ENCODE measurements around the gene SIGLEC7. TPM values are rescaled to one million over a fixed set of nuclear protein-coding genes. Genes with fewer than 3 reads are reported as not detected.

Gene SIGLEC7
- total RNA-seq (2014; rRNA removed) = not detected in 2 replicates
- not detected for polyA plus RNA-seq (2012)

DNA sequence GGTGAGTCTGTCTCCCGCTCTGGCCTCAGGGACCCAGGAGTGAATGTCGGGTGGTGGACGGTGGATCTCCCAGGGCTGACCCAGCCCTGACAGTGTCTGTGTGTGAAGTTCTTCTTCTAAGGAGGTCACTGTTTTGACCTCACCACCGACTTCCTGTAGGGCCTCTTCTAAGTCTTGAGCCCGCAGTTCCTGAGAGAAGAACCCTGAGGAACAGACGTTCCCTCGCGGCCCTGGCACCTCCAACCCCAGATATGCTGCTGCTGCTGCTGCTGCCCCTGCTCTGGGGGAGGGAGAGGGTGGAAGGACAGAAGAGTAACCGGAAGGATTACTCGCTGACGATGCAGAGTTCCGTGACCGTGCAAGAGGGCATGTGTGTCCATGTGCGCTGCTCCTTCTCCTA, at the start of gene SIGLEC7:
Gene SIGLEC7, plus strand, starts transcription at position 183 of the 400 bp plus-strand sequence. Its CDS starts 69 bp downstream, at position 252.
- no peak for DNase-seq (ENCODE audit: low read depth)

DNA sequence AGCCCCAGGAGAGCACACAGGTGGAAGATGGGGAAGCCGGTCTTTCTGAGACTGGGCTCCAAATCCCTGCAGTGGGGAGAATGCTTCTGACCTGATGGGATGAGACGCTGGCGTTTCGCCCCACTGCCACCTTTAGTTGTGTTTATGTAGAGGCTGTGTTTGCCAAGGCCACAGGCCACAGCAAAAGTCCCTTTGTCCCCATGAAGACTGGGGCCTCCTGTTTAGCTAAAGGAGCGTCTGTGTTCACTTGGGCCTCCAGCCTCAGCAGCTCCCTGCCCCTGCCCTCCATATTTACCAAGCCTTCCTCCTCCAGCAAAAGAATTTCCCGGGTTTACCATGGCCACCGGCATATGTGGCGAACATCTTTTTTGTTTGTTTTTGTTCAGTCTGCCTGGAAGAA, 49.0 kb upstream of the SIGLEC7 start:
- no peak for DNase-seq (ENCODE audit: low read depth)

DNA sequence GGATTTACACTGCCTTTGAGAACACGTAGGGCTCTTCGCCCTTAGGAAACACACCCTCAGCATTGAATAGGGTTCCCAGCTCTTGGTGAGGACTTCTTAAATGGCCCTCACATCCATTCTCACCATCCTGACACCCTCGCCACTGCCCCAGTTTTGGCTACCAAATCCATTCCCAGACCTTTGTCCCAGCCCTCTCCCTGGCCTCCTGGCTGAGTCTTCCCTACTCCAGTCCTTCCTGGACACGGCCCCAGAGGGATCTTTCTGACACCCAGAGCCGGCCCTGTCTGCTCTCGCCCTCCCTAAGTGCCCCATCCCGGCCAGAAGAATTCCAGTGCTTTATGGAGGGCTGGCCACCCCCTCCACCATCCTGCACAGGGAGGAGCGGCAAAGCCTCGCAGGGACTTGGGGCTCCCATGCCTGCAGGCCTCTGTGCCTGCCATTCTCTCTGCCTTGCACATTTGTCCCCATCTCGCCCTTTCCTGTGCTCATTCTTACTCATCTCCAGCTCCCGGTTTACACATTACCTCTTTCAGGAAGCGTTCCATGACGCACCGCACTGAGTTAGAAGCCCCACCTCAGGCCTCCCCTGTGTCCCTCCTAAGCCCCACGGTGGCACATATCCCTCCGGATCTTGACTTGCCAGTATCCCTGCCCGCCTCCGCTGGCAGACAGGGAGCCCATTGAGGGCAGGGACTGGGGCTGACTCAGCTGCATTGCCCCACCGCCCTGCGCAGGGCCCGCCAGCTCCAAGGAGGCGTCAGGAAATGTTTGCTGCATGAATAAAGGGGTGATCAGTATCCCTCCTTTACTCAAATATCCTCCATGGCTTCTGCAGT, 48.4 kb upstream of the SIGLEC7 start:
- no peak for DNase-seq (ENCODE audit: low read depth)

DNA sequence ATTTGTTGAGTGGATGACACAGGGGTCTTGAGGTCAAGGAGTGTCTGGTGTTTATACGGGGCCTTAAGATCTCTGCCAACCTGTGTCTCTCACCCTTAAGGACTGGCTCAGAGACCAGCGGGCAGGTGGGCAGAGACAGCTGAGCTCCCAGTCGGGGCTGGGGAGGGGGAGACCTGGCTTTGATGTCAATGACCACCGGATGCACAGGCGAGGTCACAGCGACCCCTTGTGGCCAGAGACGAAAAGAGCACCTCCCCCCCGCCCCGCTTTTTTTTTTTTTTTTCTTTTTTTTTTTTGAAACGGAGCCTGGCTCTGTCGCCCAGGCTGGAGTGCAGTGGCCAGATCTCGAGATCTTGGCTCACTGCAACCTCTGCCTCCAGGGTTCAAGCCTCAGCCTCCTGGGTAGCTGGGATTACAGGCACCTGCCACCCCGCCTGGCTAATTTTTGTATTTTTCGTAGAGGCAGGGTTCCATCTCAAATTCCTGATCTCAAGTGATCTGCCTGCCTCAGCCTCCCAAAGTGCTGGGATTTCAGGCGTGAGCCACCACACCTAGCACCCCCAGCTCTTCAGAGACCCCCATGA, 47.3 kb upstream of the SIGLEC7 start:
- no peak for DNase-seq (ENCODE audit: low read depth)

DNA sequence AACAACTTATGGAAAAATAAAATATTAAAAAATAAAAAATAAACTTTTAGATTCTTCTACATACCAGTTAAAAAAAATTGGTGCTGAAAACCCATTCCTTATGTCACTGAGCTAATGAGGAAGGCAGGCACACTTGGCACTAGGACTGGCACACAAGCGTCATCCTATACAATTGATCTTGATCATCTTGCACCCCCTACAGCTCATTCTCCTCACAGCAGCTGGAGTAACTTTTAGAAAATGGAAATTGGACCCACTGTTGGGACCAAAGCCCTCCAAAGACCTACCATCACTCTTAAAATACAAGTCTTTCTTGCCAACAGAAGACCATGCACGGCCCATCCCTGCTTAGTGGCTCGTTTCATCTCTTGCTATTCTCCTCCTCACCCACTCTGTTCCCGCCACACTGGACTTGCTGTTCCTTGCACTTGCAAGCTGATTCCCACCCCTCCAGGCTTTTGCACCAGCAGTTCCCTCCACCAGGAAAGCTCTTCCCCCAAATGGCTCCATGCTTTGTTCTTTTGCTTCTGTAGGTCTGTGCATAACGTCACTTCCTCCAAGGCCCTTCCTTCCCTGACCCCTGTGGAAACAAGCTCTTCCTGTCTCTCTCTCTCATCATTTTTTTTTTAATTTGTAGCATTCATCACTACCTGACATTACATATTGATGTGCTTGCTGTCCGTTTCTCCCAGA, 45.5 kb upstream of the SIGLEC7 start:
- DNase-seq (ENCODE audit: low read depth) = no peak

DNA sequence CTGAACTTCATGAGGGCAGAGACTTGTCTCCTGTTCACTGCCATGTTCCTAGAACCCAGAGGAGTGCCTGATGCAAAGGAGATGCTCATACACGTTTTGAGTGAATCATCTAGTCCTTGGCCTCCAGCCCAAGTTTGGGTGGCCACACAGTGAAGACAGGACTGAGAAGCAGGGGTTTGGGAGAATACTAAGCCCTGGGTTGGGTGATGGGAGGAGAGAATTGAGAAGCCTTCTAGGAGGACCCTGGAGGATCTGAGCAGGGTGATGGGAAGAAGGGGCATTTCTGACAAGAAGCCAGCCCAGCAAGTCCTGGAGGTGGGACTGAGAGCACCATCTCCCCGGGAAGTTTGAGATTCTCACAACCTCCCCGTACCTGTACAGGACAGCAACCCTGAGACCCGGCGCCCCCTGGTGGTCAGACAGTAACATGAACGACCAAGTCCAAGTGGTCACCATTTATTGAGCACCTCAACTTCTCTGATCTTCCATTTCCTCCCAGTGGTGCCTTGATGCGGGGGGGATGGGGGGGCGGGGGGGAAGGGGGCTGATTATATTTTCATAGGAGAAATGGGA, 44.8 kb upstream of the SIGLEC7 start:
- DNase-seq (ENCODE audit: low read depth) = peak; percentile 26

DNA sequence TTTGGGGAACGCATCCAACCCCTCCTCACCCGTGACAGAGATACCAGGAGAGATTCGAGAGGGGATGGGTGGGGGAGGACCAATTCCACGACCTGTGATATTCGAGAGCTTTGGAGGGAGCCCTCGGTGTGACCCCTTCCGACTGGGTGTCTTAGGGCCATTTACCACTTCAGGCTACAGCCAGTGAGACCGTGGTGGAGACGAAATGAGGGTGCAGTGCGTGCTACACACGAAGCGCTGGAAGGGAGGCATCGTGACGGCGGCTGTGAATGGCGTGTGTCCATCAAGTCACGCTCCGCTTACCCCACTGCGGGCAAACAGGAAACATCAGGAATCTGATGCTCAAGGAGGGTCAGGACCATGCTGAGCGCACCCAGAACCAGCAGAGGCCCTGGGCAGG, 44.3 kb upstream of the SIGLEC7 start:
- DNase-seq (ENCODE audit: low read depth) = no peak

DNA sequence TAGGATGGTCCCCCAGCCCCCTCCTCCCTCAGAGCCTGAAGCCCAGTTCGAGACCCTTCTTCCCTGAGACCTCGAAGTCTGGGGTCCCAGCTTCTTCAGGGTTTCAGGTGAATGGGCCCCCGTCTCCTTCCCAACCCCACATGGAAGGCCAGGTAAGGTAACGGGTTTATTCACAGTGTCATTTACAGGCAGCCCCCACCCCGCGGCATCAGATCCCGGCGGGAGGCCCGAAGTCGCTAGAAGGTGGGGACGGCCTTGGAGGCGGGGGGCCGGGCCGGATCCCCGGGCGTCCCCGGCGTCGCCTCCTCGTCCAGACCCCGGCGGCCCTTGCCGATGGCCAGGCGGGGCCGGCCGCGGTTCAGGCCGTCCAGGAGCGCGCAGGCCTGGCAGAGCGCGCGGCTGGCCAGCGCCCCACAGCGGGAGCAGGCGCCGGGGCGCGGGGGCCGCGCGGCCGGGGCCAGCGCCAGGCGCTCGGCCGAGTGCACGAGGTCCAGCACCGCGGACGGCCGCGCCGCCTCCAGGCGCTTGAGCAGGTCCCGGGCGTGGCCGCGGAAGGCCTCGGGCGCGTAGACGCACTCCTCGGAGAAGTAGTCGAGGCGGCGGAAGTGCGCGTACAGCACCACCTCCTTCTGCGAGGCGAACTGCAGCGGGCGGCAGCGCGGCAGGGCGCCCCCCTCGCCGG, 43.6 kb upstream of the SIGLEC7 start:
- no peak for DNase-seq (ENCODE audit: low read depth)

DNA sequence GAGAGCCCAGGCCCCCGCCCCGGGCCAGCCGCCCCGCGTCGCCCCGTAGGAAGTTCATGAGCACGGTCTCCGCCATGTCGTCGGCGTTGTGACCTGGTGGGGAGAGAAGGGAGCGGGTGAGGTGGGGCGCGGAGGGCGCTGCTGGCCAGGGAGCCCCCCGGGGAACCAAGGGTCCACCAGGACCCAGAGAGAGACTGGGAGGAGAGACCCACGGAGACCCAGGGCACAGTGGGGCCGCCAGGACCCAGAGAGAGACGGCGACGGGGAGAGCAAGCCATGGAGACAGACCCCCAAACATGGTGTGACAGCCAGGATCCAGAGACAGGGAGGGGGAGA, 43.1 kb upstream of the SIGLEC7 start:
- DNase-seq (ENCODE audit: low read depth) = no peak

DNA sequence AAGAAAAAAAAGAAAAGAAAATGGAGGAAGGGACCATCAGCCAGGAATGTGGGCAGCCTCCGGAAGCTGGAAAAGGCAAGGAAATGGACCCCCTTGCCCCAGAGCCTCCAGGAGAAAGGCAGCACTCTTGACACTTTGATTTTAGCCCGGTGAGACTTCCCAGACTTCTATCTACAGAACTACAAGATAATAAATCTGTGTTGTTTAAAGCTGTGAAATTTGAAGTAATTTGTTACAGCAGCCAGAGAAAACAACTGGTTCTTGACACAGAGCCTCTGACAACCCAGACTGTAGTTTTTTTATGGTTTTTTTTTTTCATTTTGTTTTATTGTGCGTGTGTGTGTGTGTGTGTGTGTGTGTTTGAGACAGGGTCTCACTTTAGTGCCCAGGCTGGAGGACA, 41.5 kb upstream of the SIGLEC7 start:
- DNase-seq (ENCODE audit: low read depth) = no peak

DNA sequence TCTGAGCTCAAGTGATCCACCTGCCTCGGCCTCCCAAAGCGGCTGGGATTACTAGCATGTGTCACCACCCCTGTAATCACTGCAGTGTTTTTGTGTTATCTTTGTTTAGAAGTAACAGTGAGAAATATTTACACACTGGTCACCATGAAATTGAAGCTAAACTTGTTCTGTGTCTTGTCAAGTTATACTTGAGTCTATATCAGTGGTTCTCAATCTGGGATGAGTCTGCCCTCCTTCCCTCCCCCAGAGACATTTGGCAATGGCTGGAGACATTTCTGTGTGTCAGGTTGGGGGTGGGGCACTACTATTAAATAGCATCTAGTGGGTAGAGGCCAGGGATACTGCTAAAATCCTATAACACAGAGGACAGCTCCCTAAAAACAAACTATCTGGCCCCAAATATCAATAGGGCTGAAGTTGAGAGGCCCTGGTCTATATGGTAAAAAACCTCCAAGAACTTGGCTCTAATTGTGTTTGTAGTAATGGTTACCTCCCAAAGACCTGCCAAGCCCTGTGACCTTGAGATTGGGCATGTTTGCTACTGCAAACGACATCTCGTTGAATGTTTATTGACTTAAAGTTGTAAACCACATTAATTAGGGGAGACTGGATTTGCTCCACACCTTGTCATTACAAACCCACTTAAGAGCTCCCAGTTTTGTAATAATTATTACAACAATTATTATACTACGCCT, 40.8 kb upstream of the SIGLEC7 start:
- DNase-seq (ENCODE audit: low read depth) = no peak

DNA sequence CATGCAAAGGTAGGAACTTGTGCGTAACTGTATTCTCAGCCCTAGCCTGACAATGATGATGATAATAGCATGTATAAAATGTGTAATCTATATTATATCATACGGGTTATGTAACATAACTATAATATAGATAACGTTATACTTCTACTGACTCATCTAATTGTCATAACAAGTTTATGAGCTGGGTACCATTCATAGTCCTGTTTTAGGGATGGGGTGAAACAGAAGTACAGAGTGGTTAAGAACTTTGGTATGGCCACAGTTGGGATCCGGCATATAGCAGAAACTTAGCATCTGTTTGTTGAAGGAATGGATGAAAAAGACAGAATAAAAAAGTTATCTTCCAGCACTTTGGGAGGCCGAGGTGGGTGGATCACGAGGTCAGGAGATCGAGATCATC, 39.1 kb upstream of the SIGLEC7 start:
- DNase-seq (ENCODE audit: low read depth) = no peak

DNA sequence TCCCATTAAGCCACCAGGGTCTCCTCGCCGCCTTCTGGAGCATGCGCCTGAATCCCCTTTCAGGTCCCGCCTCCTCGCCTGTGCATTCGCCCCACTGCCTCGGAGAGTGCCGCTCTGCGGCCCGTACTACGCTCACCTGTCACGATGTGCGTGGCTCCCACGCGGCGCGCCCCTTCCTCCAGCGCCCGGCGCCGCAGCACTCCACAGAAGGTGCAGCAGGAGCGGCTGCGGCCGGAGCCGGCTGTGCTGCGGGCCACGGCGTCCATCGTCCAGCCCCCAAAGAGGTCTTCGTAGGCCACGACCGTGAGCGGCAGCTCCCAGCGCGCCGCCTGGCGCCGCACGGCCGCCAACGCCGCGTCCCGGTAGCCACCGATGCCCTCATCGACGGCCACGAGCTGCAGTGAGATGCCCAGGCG, 38.2 kb upstream of the SIGLEC7 start:
- no peak for DNase-seq (ENCODE audit: low read depth)

DNA sequence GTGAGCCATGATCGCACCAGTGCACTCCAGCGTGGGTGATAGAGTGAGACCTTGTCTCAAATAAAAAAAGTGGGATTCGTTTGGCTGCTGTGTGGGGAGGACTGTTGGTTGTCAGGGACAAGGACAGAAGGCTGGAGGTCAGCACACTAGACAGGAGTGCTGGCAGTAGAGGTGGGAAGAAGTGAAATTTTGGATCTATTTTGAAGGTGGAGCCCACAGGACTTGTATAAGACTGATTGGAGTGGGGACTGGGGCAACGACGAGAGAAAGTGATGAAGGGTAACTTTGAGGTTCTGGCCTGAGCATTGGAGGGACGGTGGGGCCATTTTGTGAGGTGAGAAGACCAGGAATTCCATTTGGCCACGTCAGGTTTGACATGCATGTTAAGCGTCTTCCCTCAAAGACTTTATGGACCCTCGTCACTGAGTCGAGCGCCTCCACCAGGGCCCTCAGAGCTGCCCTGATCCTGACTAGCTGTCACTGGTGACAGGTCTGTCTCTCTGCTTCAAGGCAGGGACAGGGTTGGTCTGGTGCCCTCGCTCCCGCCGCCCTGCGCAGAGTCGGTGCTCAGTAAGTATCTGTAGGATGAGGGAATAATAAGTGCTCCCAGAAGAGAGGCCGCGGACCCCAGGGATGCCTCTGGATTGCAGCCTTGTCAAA, 34.6 kb upstream of the SIGLEC7 start:
- DNase-seq (ENCODE audit: low read depth) = peak; percentile 17

DNA sequence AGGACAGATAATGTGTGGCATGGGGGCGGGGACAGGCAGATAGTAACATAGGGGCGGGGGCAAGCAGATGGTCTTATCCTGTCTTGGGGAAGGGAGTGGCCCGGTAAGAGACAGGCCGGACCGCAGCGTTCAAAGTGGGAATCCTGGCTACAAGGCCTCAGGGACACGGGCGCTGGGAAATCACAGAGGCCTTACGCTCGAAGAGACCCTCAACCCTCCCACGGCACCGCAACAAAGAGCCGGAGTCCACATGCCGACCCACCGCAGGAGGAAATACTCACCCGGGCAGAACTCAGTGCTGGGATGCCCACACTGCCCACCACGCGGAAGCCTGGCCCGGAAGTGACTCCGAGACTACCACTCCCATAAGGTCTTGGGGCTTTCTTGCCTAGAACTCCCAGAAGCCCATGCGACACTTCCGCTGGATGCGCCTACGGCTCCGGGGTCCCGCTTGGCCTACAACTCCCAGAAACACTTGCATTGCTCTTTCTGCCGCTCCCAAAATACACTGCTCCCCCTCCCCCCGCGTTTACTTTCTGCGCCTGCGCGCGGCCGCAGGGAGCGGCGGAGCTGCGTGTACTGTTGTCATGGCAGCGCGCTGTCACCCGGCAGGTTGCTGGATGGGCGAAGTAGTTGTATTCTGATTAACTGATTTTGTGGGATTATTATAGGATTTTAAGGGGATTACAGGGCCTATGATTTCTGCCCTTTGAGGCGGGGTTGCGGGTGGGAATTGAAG, 33.9 kb upstream of the SIGLEC7 start, which contains the start of gene CTU1:
Gene CTU1, minus strand, starts transcription at position 344 of the 739 bp plus-strand sequence. CDS start 3,840 bp downstream, outside the sequence.
- peak; percentile 99 for DNase-seq (ENCODE audit: low read depth)

DNA sequence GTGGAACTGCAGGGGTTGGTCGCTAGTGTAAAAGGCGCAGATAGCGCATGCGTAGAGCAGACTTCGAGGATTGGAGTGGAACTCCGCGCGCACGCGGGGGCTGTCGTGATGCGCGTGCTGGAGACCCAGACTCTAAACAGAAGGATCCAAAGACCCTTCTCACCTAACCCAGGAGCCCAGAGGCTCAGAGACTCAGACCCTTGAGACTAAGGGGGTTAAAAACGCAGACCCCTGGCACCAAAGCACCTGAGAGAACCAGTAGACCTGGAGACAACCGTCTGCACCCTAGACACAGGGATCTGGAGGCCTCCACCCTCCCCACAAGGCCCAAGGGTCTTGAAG, 33.3 kb upstream of the SIGLEC7 start:
- no peak for DNase-seq (ENCODE audit: low read depth)

DNA sequence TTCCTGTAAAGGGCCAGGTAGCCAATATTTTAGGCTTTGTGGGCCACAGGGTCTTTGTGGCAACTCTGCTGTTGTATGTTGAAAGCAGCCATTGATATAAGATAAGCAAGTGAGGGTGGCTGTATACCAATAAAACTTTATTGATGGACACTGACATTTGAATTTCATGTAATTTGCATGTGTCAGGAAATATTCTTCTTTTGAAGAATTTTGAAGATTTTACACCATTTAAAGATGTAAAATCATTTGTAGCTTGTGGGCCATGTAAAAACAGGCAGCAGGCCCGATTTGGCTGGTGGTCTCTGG, 31.5 kb upstream of the SIGLEC7 start:
- DNase-seq (ENCODE audit: low read depth) = no peak

DNA sequence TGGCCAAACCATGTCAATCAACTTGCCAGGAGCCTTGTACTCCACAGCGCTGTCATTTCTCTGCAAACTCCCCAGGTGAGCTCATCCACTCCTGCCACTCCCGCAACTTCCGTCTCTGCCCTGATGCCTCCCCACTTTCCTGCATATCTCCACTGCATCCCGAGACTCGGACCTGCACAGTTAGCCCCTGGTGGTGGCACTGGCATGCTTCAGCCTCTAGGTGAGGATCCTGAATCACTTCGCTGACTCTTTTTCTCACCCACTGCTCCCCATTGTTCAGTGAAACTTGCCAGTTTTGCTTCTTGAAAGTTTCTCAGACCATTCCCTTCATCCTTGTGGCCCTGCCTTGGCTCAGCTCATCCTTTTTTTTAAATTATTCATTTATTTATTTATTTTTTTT, 30.5 kb upstream of the SIGLEC7 start:
- DNase-seq (ENCODE audit: low read depth) = no peak

DNA sequence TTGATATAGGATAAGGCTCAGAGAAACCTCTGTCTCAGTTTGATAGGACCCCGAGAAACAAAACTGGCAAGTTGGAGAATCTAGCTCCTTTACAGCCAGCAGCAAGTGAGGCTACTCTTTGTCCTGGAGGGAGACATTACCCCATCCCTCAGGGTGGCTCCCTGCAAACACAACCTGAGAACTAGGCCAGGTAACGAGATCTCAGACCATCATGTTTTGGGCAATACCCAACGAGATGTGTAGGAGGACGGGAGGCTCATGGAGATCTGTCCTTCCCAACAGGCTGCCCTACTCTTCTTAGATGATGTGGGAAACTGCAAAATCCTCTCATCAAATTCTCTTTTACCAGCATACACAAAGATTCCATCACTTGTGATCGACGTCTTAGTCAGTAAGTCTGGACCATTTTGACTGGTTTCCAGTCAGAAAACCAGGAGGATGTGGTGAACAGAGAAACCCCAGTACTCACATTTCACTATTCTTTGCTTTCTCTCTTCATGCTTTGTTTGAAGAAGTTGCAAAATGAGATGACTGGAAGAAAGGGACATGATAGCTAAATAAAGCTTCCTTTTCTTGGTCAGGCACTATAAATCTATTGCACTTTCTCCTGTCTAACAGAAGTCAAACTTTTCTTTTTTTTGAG, 27.9 kb upstream of the SIGLEC7 start:
- no peak for DNase-seq (ENCODE audit: low read depth)

Data from LHCN-M2 (cell line).